ENCODE results near the gene SLC6A18.

DNA sequence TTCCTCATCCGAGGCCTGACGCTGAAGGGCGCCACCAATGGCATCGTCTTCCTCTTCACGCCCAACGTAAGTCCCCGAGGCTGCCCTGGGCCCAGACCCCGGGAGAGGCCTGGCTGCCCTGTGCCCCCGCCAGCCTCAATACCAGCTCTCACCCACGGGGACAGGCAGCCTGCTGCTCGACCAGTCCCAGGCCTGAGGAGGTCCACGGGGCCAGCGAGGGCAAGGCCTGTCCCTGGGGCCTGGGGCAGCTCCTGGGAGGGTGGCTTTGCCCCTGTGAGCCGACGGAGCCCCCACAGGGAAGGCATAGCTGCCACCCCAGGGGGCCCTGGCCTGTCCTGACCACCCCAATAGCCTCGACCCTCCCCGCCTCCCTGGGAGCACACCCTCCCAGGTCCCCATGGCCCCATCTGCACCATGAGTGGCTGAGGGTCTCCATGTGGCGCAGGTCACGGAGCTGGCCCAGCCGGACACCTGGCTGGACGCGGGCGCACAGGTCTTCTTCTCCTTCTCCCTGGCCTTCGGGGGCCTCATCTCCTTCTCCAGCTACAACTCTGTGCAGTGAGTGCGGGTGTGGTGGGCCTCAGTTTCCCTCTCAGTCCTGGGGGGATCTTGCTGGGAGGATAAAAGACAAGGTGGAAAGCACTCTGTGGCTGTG is 11.5 kb upstream of the SLC6A18 start:
- TF ChIP-seq, protein P1, sequence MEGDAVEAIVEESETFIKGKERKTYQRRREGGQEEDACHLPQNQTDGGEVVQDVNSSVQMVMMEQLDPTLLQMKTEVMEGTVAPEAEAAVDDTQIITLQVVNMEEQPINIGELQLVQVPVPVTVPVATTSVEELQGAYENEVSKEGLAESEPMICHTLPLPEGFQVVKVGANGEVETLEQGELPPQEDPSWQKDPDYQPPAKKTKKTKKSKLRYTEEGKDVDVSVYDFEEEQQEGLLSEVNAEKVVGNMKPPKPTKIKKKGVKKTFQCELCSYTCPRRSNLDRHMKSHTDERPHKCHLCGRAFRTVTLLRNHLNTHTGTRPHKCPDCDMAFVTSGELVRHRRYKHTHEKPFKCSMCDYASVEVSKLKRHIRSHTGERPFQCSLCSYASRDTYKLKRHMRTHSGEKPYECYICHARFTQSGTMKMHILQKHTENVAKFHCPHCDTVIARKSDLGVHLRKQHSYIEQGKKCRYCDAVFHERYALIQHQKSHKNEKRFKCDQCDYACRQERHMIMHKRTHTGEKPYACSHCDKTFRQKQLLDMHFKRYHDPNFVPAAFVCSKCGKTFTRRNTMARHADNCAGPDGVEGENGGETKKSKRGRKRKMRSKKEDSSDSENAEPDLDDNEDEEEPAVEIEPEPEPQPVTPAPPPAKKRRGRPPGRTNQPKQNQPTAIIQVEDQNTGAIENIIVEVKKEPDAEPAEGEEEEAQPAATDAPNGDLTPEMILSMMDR (IDR thresholded peaks at IDR 0.05): no peak
- TF ChIP-seq ZFX (IDR thresholded peaks at IDR 0.05; ENCODE audit: borderline replicate concordance): no peak

Data from 22Rv1 (cell line).